Activated CD4-positive, alpha-beta T cell treated with anti-CD3 and anti-CD28 coated beads, Interleukin-2, amount 10 ng/mL, durations not matched to agents 7 days and 5 days (primary cell): ENCODE data around the gene TECRL. TPM values are rescaled to one million over a fixed set of nuclear protein-coding genes. Genes with fewer than 3 reads are reported as not detected.

Experiments used
- CTCF ChIA-PET: fragments of 350-600 bp; sonication (Branson Sonifier 250); formaldehyde crosslinking; loops from one replicate; lab custom pipeline; 2021; ENCODE audit warnings: antibody characterized with exemption; lab: Charles Lee
- POLR2A ChIA-PET: fragments of 350-600 bp; sonication (Branson Sonifier 250); formaldehyde crosslinking; loops from one replicate; lab custom pipeline; 2021; ENCODE audit warnings: antibody characterized with exemption; lab: Charles Lee
- DNase-seq: peaks from one replicate; pipeline ENCODE4 v3.0.0-alpha.2; 2020
- H3K27ac Mint-ChIP-seq: one replicate; pipeline ENCODE4 v1.8.0; 2021; ENCODE audit warnings: mild to moderate bottlenecking, moderate library complexity, mixed read lengths
- H3K27me3 Mint-ChIP-seq: one replicate; pipeline ENCODE4 v1.8.0; 2021; ENCODE audit warnings: mixed read lengths
- H3K36me3 Mint-ChIP-seq: one replicate; pipeline ENCODE4 v1.8.0; 2021; ENCODE audit warnings: low read depth, mixed read lengths
- H3K4me1 Mint-ChIP-seq: one replicate; pipeline ENCODE4 v1.8.0; 2021; ENCODE audit warnings: mixed read lengths
- H3K4me3 Mint-ChIP-seq: one replicate; pipeline ENCODE4 v1.8.0; 2021; ENCODE audit warnings: mild to moderate bottlenecking, moderate library complexity, mixed read lengths
- H3K9me3 Mint-ChIP-seq: one replicate; pipeline ENCODE4 v1.8.0; 2021; ENCODE audit warnings: mixed read lengths
- total RNA-seq, 2 experiments: library from RNA; stranded (reverse); gene quantifications; one replicate each; pipeline ENCODE4 v1.2.3, GENCODE V29; 2021

The TECRL gene, protein sequence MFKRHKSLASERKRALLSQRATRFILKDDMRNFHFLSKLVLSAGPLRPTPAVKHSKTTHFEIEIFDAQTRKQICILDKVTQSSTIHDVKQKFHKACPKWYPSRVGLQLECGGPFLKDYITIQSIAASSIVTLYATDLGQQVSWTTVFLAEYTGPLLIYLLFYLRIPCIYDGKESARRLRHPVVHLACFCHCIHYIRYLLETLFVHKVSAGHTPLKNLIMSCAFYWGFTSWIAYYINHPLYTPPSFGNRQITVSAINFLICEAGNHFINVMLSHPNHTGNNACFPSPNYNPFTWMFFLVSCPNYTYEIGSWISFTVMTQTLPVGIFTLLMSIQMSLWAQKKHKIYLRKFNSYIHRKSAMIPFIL
- total RNA-seq: not detected

DNA sequence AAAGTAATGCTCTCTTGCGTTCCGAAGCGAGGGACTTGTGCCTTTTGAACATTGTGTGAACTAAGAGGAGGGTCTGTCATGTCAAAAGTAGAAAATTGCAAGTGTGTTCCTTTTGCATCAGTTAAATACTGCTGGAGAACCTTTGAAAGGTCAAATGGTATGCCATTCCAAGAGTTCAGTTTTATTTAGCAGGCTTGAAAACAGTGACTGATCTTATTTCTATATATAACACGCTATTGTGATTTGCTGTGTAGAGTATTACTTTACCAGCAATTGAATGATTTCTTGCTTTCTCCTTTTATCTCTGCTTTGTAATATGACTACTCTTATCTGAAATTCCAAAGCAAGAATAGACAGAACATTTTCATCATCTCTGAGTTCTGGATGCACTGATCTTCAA, at the start of gene TECRL:
Gene TECRL (minus strand): TSS at position 151 of the 400 bp plus-strand sequence. CDS start 99 bp downstream, at position 52.
- POLR2A ChIA-PET: no interaction called here
- Mint-ChIP-seq H3K9me3 (no peaks in the 10 kb centered on the region), H3K27ac (no peak within 1 kb of the TSS), H3K27me3 (no peaks in the 10 kb centered on the region), H3K36me3 (no peaks in the 10 kb centered on the region), H3K4me1 (no peaks in the 10 kb centered on the region), H3K4me3 (no peak within 1 kb of the TSS)
- CTCF ChIA-PET: no interaction called here
- no peak for DNase-seq

DNA sequence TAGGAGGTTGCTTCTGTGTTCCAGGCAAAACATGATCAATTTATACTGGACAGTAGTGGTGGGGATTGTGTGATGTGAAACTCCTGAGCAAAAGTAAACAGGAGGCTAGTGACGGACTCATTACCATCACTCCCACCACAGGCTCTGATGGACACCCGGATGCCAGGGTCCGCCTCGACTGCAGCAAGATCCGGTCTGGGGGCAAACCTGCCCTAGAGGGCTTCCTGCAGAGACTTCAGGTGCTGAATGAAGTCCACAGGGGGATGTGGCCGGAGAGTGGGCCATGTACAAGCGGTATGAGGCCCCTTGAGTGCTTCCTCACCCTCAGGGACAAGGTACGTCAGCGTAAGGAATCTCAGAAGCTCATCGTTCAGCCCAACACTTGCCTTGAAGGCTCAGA, 23.4 kb upstream of the TECRL start:
- no peak overlapping the region for H3K4me3 Mint-ChIP-seq
- H3K36me3 Mint-ChIP-seq: no peaks in the 10 kb centered on the region
- H3K4me1 Mint-ChIP-seq: no peaks in the 10 kb centered on the region
- H3K27me3 Mint-ChIP-seq: no peaks in the 10 kb centered on the region
- peaks cover 8% of the 10 kb centered on the region for H3K9me3 Mint-ChIP-seq
- POLR2A ChIA-PET: no interaction called here
- CTCF ChIA-PET: no interaction called here
- no peak overlapping the region for H3K27ac Mint-ChIP-seq
- no peak for DNase-seq

DNA sequence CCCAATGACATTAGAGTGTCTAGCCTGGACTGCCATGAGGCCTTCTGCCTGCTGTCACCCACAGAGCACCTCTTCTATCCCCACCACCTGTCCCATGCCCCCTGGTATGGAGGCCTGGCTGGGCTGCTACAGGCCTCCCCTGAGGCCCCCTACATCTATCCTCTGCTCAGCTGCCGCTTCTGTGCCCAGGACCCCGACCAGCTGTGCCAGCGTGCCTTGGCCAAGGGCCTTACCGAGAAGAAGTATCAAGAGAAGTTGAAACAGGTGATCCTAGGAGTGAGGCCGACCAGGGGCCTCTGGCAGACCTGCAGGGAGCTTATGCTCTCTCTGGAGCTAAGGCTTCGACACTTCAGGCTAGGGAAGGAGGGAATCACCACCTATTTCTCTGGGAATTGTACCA, 21.7 kb upstream of the TECRL start:
- CTCF ChIA-PET: no interaction called here
- Mint-ChIP-seq H3K36me3 (no peaks in the 10 kb centered on the region), H3K4me3 (no peak overlapping the region), H3K27ac (no peak overlapping the region), H3K9me3 (peaks cover 8% of the 10 kb centered on the region), H3K27me3 (no peaks in the 10 kb centered on the region), H3K4me1 (no peaks in the 10 kb centered on the region)
- DNase-seq: no peak
- POLR2A ChIA-PET: no interaction called here

DNA sequence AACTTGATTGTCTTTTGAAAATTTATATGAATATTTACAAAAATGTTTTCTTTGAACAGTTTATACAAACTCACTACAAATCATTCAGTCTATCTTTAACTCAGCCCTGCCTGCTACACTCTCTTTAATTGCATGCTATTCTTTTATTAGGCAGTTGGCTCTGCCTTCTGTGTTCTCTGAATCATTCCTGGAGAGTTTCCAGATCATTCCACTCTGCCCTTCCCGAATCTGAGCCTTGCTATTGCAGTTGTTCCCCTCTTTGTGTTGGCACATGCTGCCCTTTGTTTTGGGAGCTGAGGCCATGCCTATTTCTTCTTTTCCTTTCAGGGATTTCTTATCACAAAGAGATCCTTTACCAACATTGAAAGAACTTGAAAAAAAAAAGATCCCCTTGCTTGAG, 8.7 kb upstream of the TECRL start:
- H3K4me3 Mint-ChIP-seq: no peak overlapping the region
- ChIA-PET POLR2A (interaction anchor here (0.7 kb wide), 1 partner anchor 326 kb away, joined by 6 read pairs; no protein-coding TSS in a partner anchor), CTCF (no interaction called here)
- no peaks in the 10 kb centered on the region for H3K36me3 Mint-ChIP-seq
- H3K4me1 Mint-ChIP-seq: no peaks in the 10 kb centered on the region
- no peaks in the 10 kb centered on the region for H3K9me3 Mint-ChIP-seq
- H3K27ac Mint-ChIP-seq: no peak overlapping the region
- DNase-seq: no peak
- H3K27me3 Mint-ChIP-seq: no peaks in the 10 kb centered on the region

DNA sequence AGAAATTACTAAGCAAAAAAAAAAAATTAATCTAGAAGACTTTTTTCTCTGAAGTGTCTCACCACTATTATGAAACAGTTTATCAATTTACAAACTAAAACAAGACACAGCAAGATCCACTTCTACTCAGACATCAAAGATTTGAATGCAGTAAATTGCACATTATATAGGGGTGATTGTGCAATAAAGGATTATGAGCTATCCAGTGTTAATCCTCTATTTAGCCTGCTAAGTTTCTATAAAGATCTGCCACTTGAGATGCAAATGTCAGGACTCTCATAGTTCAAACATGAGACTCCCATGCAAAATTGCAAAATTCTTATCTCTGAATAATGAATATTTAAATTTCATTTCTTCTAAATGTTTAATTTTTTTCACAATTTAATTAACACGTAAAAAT, 2.2 kb downstream of the TECRL start:
- no peaks in the 10 kb centered on the region for H3K36me3 Mint-ChIP-seq
- no peaks in the 10 kb centered on the region for H3K4me1 Mint-ChIP-seq
- no peaks in the 10 kb centered on the region for H3K27me3 Mint-ChIP-seq
- POLR2A ChIA-PET: no interaction called here
- DNase-seq: no peak
- no peak overlapping the region for H3K27ac Mint-ChIP-seq
- CTCF ChIA-PET: no interaction called here
- no peak overlapping the region for H3K4me3 Mint-ChIP-seq
- no peaks in the 10 kb centered on the region for H3K9me3 Mint-ChIP-seq

DNA sequence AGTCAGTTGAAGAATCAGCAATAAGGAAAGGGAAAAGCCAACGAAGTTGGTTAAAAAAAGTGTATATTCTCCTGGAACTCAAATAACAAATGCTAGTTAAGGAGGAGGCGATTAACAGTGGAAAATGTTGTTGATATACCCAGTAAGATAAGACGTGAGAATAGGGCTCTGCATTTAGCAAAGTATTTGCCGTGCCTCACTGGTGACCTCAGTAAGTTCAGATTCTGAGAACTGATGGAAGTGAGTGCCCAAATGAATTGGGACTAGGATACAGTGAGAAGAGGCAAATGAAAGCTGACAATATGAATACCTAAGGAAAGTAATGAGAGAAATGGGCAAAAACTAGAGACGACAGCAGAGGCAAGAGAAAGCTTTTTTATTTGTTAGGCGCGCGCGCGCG, 3.5 kb downstream of the TECRL start:
- Mint-ChIP-seq H3K9me3 (no peaks in the 10 kb centered on the region), H3K27ac (no peak overlapping the region), H3K27me3 (no peaks in the 10 kb centered on the region), H3K4me1 (no peaks in the 10 kb centered on the region), H3K4me3 (no peak overlapping the region), H3K36me3 (no peaks in the 10 kb centered on the region)
- ChIA-PET CTCF (no interaction called here), POLR2A (no interaction called here)
- no peak for DNase-seq

DNA sequence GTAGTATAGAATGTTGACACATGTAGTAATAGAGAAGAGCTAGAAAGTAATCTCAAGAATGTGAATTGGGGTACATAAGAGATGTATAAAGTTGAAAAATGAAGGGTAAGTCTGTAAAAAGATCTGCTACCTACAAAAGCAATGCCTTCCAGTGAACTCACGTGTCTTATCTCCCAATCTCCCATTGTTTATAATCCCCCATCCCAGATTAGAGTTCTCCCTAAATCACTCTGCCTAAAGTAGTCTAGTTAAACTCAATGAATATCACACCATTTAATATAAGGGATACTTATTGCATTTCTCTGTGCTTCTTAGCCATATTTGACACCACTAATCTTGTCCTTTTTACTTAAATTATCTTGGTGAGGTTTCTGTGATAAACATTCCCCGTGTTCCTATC, 6.6 kb downstream of the TECRL start:
- no peak for DNase-seq
- H3K27me3 Mint-ChIP-seq: no peaks in the 10 kb centered on the region
- no peaks in the 10 kb centered on the region for H3K4me1 Mint-ChIP-seq
- ChIA-PET POLR2A (no interaction called here), CTCF (no interaction called here)
- no peak overlapping the region for H3K4me3 Mint-ChIP-seq
- no peaks in the 10 kb centered on the region for H3K36me3 Mint-ChIP-seq
- no peaks in the 10 kb centered on the region for H3K9me3 Mint-ChIP-seq
- H3K27ac Mint-ChIP-seq: no peak overlapping the region

DNA sequence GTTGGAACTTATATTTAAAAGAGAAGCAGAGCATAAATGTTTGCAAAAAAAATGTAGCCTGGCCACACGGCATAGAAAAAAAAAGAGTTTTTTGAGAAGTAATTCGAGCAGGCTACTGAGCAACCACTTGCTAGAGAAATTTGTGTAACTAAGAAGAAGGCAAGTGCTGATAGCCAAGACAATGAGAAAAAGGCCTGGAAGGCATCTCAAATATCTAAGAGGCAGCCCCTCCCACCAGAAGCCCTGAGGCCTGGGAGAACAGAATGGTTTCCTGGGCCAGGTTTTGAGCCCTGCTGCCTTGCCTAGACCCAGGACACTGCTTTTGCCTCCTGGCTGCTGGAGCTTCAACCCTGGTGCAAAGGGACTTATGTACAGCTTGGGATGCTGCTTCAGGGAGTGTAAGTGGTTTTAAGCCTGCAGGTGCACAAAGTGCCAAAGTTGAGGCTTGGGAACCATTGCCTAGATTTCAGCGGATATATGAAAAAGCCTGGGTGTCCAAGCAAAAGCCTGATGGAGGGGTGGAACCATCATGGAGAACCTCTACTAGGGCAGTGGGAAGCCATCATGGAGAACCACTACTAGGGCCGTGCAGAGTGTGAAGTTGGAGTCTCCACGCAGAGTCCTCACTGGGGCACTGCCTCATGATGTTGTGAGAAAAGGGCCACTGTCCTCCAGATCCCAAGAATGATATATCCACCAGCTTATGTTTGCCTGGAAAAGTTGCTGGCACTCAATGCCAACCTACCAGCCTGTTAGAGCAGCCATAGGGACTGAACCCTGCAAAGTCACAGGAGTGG, 9.7 kb downstream of the TECRL start:
- no peak for DNase-seq
- Mint-ChIP-seq H3K27ac (no peak overlapping the region), H3K4me3 (no peak overlapping the region), H3K4me1 (no peaks in the 10 kb centered on the region), H3K27me3 (no peaks in the 10 kb centered on the region), H3K36me3 (no peaks in the 10 kb centered on the region), H3K9me3 (no peaks in the 10 kb centered on the region)
- POLR2A ChIA-PET: no interaction called here
- CTCF ChIA-PET: no interaction called here

DNA sequence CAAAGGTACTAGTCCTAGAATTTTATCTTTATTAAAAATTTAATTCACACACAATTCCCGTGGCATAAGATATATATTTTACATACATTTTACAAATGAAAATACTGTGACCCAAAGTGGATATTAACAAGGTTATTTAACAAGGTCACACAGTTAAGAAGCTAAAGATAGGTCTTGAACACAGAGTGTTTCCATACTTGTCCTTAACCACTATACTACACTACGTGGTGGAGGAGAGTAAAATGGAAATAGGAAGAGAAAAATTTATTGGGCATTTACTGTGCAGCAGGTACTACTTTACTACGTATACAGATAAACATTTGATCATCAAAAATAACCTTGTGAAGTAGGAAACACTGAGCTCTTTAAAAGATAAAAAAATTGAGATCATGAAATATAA, 14.8 kb downstream of the TECRL start:
- DNase-seq: no peak
- Mint-ChIP-seq H3K4me1 (no peaks in the 10 kb centered on the region), H3K4me3 (no peak overlapping the region), H3K27me3 (no peaks in the 10 kb centered on the region), H3K9me3 (no peaks in the 10 kb centered on the region), H3K27ac (no peak overlapping the region), H3K36me3 (no peaks in the 10 kb centered on the region)
- CTCF ChIA-PET: no interaction called here
- POLR2A ChIA-PET: no interaction called here

DNA sequence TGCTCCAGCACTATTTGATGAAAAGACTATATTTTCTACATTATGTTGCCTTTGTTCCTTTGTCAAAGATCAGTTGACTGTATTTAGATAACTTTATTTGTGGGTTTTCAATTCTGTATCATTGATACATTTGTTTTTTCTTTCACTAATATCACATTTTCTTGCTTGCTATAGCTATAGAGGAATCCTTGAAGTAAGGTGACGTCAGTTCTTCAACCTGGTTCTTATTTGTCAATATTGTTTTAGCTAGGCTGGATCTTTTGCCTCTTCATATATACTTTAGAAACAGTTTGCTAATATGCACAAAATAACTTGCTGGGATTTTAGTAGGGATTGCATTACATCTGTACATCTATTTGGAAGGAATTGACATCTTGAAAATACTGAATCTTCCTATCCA, 21.0 kb downstream of the TECRL start:
- peaks cover 2% of the 10 kb centered on the region for H3K9me3 Mint-ChIP-seq
- CTCF ChIA-PET: no interaction called here
- no peaks in the 10 kb centered on the region for H3K36me3 Mint-ChIP-seq

DNA sequence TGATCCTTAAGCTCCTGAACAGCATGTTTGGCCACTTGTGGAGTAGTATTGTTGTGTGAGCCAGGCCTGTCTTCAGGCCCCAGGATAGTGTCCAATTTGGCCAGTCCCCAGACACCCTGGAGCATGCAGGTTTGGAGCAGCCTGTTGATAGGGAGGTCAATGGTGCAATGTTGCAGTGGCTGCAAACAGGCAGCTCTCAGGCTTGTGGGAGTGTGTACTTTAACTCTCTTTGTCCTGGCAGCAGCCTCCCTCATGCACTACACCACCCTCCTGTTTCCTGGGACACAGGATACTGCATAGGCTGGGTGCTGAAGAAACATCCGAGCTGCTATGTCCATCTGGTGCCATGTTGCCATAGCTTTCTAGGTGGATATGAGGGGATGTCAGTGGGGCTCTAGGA, 24.0 kb downstream of the TECRL start:
- H3K27me3 Mint-ChIP-seq: no peaks in the 10 kb centered on the region
- no peaks in the 10 kb centered on the region for H3K36me3 Mint-ChIP-seq
- H3K4me3 Mint-ChIP-seq: no peak overlapping the region
- H3K4me1 Mint-ChIP-seq: no peaks in the 10 kb centered on the region
- peaks cover 2% of the 10 kb centered on the region for H3K9me3 Mint-ChIP-seq
- CTCF ChIA-PET: no interaction called here
- DNase-seq: no peak
- no peak overlapping the region for H3K27ac Mint-ChIP-seq
- POLR2A ChIA-PET: no interaction called here

More for the DNA sequence above, 21.0 kb downstream of the TECRL start:
- DNase-seq: no peak
- H3K27me3 Mint-ChIP-seq: no peaks in the 10 kb centered on the region
- no peaks in the 10 kb centered on the region for H3K4me1 Mint-ChIP-seq
- H3K4me3 Mint-ChIP-seq: no peak overlapping the region
- H3K27ac Mint-ChIP-seq: no peak overlapping the region
- POLR2A ChIA-PET: no interaction called here

DNA sequence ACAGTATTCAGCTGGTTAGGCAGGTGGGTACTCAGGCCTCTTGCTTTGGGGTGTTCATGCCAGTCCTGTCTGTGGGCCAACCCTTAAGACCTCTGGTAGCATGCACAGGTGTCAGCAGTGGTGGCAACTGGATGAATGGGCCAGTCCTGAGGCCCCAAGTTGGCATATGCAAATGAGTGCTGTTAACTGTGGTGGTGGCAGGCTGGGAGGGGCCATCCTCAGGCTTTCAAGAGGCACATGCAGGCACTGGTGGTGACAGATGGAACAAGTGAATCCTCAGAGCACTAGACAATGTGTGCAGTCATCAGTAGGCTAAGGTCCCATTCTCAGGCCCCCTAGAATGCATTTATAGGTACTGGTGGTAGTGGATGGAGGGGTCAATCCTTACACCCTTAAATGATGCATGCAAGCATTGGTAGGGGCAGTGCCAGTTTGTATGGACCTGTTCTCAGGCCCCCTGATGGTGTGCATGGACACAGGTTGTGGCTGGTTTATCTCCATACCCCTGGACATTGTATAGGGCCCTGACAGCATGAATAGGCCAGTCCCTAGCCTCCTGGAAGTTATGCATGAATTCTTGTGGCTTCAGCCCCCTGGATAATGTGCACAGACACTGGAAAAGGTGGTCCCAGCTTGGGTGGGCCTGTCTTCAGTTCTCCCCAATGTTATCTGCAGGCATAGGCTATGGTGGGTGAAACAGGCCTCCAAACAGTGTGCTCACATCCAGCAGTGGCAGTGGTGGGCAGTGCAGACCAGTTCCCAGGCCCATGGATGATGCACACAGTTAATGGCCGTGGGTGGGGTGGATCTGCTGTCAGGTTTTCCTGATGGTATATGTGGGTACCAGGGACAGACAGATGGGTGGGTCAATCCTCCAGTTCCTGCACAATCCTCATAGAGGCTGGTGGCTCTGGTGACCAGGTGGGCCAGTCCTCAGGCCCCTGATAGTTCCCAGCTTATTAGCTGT, 24.7 kb downstream of the TECRL start:
- ChIA-PET CTCF (no interaction called here), POLR2A (no interaction called here)
- Mint-ChIP-seq H3K36me3 (no peaks in the 10 kb centered on the region), H3K9me3 (peaks cover 4% of the 10 kb centered on the region), H3K27ac (no peak overlapping the region), H3K4me1 (no peaks in the 10 kb centered on the region), H3K4me3 (no peak overlapping the region), H3K27me3 (no peaks in the 10 kb centered on the region)
- DNase-seq: no peak

DNA sequence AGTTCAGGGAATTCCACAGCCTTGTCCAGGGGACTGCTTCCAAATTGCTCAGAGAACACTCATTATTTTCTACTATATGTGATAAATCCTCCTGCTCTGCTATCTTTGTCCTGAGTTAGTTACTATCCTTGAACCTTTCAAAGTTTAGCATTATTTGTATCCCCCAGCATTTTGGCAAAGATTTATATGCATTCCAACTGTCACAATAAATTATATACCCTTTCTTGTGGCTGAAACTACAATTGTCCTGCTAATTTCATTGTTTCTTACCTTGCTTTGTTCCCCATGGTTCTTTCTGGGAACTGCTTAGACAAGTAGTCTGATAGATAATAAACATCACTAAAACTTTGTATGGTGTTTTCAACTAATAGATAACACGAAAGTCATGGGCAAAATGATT, 40.5 kb downstream of the TECRL start:
- POLR2A ChIA-PET: no interaction called here
- CTCF ChIA-PET: no interaction called here
- peaks cover 4% of the 10 kb centered on the region for H3K9me3 Mint-ChIP-seq
- H3K27me3 Mint-ChIP-seq: no peaks in the 10 kb centered on the region
- H3K36me3 Mint-ChIP-seq: no peaks in the 10 kb centered on the region
- DNase-seq: no peak
- H3K4me3 Mint-ChIP-seq: no peak overlapping the region
- no peak overlapping the region for H3K27ac Mint-ChIP-seq
- no peaks in the 10 kb centered on the region for H3K4me1 Mint-ChIP-seq
